ENCODE measurements around the gene IL10.

DNA sequence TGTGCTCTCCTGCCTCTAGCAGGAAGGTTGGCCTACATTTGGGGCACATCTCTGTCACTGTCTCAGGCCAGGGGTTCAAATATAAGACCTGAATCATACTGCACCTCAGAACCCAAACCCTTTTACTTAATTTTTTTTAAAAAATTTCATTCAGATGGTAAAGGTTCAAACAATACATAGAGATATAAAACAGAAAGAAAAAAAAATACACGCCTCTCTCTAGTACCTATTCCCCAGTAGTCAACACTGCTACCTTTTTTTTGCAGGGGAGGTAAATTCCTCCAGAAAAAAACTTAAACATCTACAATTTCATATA, 54.7 kb downstream of the IL10 start:
- TF ChIP-seq EZH2 (IDR thresholded peaks at IDR 0.05) (no peak), EZH2phosphoT487 (IDR thresholded peaks at IDR 0.05) (no peak)

Measured in neural progenitor cell (in vitro differentiated cells).